ENCODE results near the gene ZSCAN23.
"Not testable (repeated sequence)": the region's sequence is repeated elsewhere in the genome, so short reads cannot be mapped to it uniquely, and the experiment has no call there.

The ZSCAN23 gene

DNA sequence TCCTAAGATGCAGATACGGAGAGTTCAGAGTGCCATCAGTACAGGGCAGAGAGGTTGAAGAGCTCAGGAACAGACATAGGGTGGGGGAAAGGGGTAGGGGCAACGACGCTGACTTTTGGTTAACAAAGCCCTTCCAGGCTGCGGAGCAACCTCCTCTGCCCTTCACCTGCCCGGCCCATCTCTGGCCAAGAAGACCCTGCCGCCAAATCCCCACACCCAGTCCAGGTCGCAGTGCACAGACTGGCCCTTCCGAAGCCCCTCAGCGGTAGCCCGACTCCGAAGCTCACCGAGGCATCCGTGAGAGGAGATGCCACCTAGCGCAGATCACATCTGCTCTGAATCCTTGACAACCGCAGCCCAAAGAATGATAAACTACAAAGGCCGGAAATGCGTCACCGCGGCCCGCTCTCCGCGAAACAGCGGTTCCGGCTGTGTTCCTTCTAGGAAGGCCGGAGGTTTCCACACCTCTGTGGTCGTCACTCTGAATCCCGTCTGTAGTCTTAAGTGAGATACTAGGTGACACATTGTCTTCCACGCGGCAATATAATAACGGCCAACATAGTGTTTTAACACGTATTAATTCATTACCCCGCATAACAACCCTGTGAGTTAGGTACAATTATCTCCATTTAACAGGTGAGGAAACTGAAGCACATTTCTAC is at the start of gene ZSCAN23:
TSS of gene ZSCAN23 (minus strand) at position 380 of the 662 bp plus-strand sequence. CDS start 7,225 bp downstream, outside the sequence.
- peak; percentile 86 to 89 for DNase-seq

- no peak for DNase-seq
Observed at GRCh38 chr6:28491984-28492317, 48.7 kb upstream of the ZSCAN23 start.

- peak in 1 of 2 donors; percentile 3 for DNase-seq
Observed at GRCh38 chr6:28490205-28490890, 47.1 kb upstream of the ZSCAN23 start.

- peak; percentile 34 to 46 for DNase-seq
Observed at GRCh38 chr6:28489366-28490204, 46.3 kb upstream of the ZSCAN23 start.

DNA sequence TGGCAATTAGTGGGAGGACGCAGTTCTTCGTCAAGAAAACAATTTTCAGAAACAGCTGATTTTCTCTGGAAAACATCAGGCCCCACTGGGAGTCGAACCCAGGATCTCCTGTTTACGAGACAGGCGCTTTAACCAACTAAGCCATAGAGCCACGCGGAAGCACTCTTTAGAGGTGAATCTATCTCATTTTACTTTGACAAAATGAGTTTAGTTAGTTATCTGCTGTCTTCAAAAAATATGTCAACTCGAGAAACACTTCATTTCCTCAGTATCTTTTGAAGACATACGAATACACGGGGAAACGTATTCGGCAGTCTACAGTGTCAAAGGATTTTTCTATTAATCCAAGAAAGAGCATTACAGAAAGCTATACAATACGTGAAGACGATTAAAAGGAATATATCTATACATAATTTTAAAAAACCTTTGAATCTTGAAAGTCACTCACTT is 45.6 kb upstream of the ZSCAN23 start:
- DNase-seq = peak in 1 of 2 donors; percentile 30

DNA sequence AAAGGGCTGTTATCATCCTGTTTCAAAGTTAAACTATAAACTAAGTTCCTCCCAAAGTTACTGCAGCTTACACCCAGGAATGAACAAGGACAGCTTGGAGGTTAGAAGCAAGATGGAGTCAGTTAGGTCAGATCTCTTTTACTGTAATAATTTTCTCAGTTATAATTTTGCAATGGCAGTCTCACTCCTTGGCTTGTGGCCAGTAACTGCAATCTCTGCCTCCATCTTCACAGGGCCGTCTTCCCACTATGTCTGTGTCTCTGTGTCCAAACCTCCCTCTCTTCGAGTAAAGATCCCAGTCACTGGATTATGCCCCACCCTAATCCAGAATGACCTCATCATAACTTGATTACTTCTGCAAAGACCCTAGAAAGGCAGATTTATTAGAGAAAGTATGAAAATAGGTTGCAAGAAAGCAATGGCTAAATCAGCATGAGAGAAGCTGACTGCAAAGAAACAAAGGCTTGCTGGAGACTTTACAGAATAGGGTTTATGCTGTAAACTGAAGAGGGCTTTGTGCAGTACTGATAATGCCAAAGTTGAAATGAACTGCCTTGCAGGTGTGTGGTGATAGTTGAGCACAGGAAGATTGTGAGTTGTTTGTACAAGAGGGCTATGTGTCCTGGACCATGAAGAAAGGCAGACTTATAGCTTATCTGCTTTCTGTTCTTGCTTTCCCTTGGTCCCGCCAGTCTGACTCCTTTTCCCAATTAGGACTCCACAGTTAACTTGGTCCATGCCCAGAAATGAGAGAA is 43.9 kb upstream of the ZSCAN23 start:
- DNase-seq = no peak

- no peak for DNase-seq
Observed at GRCh38 chr6:28486533-28486932, 43.2 kb upstream of the ZSCAN23 start.

DNA sequence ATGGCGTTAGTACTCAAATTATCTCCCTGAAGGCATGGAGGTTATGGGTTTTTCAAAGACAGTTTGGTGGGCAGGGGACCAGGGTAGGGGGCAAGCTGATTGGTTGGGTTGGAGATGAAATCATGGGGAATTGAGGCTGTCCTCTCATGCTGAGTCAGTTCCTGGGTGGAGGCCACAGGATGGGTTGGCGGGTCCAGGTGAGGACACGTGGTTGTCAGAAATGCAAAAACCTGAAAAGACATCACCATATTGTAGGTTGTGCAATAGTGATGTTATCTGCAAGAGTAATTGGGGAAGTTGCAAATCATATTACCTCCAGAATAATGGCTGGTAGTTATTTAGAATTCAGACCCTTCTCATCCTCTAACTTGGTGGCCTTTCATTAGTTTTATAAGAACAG is 42.2 kb upstream of the ZSCAN23 start:
- DNase-seq = no peak

- DNase-seq = no peak
Observed at GRCh38 chr6:28480253-28480932, 37.1 kb upstream of the ZSCAN23 start.

GRCh38 chr6:28478518-28478917 is 35.2 kb upstream of the ZSCAN23 start:
- no peak for DNase-seq

DNA sequence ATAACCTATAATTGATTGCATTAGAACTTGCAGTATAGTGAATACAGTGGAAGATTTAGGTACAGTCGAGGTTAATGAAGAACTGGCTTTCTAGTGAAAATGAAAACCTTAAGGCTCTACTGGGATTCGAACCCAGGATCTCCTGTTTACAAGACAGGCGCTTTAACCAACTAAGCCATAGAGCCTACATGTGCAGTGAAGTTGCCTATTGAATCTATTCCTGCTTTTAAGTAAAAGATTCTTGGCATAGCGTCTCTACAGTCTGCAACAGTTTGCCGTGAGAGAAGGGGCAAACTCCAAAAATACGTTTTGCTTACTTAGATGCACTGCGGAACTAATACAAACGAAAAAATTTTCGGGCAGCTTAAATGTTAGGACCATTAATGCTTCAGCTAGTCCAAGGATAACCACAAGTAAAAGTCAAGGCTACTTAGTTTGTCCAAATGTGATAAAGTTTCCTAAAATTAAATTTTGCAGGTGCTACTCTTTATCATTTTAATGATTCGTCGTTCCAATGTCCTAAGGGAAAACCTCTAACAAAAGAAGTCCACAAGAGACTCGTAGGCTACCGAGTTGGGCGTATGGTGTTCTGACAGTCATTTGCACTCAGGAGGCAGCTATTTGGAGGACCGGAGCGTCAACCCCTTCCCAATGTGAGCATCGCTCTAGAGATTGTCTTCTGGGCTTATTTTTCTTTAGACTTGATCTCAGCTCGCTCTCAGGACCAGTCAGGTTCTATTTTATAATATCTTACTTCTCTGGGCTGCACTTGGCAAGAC is 31.3 kb upstream of the ZSCAN23 start:
- peak in 1 of 2 donors; percentile 23 for DNase-seq

DNA sequence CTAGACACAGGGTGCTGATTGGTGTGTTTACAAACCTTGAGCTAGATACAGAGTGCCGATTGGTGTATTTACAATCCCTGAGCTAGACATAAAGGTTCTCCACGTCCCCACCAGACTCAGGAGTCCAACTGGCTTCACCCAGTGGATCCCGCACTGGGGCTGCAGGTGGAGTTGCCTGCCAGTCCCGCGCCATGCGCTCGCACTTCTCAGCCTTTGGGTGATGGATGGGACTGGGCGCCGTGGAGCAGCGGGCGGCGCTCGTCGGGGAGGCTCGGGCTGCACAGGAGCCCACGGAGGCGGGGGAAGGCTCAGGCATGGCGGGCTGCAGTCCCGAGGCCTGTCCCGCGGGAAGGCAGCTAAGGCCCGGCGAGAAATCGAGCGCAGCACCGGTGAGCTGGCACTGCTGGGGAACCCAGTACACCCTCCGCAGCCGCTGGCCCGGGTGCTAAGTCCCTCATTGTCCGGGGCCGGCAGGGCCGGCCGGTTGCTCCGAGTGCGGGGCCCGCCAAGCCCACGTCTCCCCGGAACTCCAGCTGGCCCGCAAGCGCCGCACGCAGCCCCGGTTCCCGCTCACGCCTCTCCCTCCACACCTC is 26.0 kb upstream of the ZSCAN23 start:
- DNase-seq = not testable (repeated sequence)

- DNase-seq = no peak
Observed at GRCh38 chr6:28468056-28468455, 24.8 kb upstream of the ZSCAN23 start.

DNA sequence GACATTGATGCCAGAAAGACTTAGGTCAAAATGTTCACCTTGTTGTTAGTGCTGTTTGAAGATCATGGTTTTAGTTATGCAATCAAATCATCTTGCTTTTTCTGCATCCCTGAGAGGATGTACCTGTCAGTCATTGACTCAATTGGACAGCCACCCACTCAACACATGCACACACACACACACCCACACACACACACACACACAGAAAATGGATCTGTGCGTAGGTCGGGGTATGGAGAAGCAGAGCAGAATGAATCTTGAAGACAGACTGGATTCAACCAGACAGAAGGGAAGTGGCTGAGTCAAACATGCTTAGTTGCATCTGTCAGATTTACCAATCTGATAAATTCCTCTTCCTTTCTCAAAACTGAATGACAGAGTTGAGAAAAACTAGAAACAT is 19.1 kb upstream of the ZSCAN23 start:
- DNase-seq = no peak

DNA sequence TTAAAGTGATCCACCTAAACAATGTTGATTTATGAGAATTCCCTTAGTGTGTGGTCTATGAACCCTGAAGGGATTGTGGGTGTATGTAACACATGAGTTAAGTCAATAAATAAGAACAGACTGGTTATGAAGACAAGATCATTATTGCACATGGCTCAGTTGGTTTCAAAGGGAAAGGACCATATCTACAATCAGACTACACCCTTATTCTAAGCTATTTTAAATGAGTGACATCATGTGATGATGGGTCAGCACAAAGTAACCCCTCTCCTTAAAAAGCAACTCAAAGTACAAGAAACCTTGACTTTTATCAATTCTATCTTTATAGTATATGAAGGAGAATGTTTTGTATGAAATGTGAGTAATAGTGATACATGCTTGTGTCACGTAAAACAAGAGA is 15.3 kb upstream of the ZSCAN23 start:
- no peak for DNase-seq

- peak; percentile 20 to 43 for DNase-seq
Observed at GRCh38 chr6:28449056-28449455, 5.8 kb upstream of the ZSCAN23 start.

DNA sequence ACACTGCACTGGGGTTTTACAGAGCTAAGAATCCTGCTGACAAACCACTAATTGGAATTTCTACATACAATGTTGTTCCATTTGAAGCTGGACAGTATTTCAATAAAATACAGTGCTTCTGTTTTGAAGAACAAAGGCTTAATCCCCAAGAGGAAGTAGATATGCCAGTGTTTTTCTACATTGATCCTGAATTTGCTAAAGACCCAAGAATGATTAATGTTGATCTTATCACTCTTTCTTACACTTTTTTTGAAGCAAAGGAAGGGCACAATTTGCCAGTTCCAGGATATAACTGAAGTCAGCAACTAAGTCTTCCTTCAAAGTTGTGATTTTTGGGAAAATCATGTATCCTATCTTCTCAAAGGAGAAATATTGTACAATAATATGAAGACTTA is 4.2 kb upstream of the ZSCAN23 start:
- not testable (repeated sequence) for DNase-seq

DNA sequence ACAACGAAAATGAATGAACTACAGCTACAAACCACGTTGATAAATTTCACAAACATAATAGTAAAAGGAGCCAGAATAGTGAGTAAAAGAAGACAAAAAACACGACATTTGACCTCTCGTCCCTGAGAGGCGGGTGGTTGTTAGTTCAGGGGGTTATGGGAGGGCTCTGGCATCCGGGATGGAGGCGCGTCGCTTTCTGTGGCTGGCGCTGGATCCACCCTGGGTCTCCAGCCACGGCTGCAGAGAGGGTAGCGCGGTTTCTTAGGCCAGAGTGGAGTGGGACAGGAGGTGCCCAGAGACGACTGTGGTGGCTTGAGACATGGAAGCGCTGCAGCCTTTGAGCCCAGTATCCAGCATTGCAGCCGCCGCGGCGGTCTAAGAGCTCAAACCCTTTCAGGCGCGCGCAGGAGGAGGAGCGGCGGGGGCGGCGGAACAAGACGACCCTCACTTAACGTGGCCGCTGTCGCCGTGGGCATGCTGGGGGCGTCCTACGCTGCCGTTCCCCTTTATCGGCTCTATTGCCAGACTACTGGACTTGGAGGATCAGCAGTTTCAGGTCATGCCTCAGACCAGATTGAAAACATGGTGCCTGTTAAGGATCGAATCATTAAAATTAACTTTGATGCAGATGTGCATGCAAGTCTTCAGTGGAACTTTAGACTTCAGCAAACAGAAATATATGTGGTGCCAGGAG is 3.7 kb upstream of the ZSCAN23 start:
- no peak for DNase-seq

GRCh38 chr6:28444759-28445158 is 1.5 kb upstream of the ZSCAN23 start:
- not testable (repeated sequence) for DNase-seq

GRCh38 chr6:28442586-28442985 is 705 bp downstream of the ZSCAN23 start:
- no peak for DNase-seq

All from CD4-positive, alpha-beta T cell treated with Interferon alpha-2 for 1 hour (primary cell).